HG03457 (cell line): ENCODE results near the gene AGRN.
"Not testable (repeated sequence)": the region's sequence is repeated elsewhere in the genome, so short reads cannot be mapped to it uniquely, and the experiment has no call there.

Experiments
- ATAC-seq: cut with Tn5 transposase; IDR thresholded peaks from one replicate; pipeline ENCODE4 v1.9.1; 2021; ENCODE audit warnings: moderate number of reproducible peaks; ENCODE audit not compliant: unreplicated experiment

The AGRN gene

GRCh38 chr1:1050577-1051052 lies 30.7 kb downstream of the AGRN start:
- no peak for ATAC-seq

DNA sequence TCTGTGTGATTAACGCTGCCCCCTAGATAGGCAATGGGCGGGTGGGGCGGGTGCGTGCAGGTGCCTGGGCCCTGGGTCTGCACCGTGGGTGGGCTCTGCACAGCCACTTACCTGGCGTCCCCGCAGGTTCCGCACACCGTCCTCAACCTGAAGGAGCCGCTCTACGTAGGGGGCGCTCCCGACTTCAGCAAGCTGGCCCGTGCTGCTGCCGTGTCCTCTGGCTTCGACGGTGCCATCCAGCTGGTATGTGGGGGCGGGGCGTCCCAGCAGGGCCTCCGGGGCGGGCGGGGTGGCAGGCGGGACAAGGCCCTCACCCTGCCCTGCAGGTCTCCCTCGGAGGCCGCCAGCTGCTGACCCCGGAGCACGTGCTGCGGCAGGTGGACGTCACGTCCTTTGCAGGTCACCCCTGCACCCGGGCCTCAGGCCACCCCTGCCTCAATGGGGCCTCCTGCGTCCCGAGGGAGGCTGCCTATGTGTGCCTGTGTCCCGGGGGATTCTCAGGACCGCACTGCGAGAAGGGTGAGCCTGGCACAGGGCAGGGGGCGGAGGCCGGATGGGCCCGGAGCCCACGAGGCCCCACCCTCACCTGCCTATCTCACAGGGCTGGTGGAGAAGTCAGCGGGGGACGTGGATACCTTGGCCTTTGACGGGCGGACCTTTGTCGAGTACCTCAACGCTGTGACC lies 31.3 kb downstream of the AGRN start:
- no peak for ATAC-seq

- no peak for ATAC-seq
Measured at GRCh38 chr1:1052003-1052840, 32.3 kb downstream of the AGRN start.

- ATAC-seq: no peak
Measured at GRCh38 chr1:1053022-1053421, 33.1 kb downstream of the AGRN start.

DNA sequence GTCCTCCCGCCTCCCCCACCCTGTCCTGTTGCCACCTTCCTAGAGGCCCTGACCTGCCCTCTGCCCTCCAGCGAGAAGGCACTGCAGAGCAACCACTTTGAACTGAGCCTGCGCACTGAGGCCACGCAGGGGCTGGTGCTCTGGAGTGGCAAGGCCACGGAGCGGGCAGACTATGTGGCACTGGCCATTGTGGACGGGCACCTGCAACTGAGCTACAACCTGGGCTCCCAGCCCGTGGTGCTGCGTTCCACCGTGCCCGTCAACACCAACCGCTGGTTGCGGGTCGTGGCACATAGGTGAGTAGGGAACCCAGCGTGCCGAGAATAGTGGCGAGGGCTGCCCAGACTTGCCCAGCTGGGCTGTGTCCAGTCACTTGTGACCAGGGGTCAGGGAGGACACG lies 33.8 kb downstream of the AGRN start:
- no peak for ATAC-seq

DNA sequence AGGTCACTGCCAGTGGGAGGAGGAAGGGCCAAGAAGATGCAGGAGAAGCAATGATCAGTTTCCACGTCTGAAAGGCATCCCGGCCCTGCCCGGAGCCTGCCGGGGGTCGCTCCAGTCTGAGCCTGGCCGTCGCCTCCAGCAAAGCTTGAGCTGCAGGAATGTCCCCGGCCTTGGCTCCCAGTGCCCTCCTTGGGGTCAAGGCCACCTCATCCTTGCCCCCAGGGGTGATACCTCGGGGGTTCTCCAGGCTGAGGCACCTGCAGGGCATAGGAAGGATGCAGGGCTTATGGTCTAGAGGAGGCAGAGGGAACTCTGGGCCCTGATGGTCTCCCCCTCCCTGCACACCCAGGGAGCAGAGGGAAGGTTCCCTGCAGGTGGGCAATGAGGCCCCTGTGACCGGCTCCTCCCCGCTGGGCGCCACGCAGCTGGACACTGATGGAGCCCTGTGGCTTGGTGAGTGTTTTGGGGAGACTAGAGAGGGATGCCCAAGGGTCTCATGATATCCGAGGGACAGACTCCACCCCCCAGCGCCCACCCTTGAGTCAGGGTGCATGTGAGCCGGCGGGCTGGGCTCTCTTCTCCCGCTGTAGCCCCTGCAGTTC lies 34.3 kb downstream of the AGRN start:
- ATAC-seq: no peak

- no peak for ATAC-seq
Measured at GRCh38 chr1:1054971-1055370, 35.1 kb downstream of the AGRN start.

DNA sequence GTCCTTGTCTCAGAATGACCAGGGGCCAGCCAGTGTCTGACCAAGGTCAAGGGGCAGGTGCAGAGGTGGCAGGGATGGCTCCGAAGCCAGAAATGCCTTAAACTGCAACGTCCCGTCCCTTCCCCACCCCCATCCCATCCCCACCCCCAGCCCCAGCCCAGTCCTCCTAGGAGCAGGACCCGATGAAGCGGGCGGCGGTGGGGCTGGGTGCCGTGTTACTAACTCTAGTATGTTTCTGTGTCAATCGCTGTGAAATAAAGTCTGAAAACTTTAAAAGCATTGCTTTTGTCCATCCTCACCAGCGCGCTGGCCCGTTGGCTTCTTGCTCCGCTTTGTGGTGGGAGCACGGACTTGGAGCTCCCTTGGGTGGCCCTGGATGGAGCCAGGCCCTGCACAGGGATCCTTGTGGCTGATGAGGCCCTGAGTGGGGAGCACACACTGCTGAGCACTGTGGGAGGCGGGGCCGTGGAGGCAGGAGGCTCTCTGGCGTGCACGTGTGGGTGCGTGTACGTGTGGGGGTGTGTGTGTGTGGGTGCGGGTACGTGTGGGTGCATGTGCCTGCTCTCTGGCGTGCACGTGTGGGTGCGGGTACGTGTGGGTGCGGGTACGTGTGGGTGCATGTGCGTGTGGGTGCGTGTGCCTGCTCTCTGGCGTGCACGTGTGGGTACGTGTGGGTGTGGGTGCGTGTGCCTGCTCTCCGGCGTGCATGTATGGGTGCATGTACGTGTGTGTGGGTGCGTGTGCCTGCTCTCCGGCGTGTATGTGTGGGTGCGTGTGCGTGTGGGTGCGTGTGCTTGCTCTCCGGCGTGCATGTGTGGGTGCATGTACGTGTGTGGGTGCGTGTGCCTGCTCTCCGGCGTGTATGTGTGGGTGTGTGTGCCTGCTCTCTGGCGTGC lies 36.2 kb downstream of the AGRN start:
- no peak for ATAC-seq

- ATAC-seq: not testable (repeated sequence)
Measured at GRCh38 chr1:1057769-1058087, 37.8 kb downstream of the AGRN start.

DNA sequence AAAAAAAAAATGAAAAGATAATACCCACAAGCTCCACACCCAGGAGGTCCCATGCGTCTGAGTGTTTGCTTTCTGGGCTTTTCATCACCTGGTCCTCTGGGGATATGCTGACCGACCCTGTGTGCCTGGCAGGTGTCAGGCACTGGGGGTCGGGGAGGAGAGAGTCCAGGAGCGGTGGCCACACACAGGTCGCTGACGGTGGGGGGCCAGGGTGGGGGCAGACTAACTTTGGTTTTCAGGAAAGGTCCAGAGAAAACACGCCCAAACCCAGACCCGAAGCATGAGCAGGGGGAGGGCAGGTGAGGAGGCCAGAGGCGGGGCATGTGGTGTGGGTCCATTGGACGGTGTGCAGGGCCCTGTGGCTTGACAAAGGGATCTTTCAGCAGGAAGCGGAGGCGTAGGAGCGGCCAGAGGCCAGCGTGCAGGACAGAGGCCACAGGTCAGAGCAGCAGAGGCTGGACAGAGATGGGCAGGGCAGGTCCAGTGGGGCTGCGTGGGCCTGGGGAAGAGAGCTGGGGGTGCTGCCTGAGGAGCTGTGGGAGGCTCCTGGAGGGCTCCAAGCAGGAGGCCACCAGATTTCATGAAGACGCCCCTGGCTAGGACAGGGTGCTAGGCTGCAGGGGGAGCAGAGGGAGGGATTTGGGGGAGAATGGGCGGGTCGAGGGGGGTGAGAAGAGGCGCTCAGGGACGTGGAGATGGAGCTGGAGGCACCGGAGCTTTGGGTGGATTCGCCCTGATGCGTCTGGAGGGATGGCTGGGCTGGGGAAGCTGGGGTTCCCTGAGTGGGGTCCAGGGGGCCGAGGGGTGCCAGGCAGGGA lies 38.4 kb downstream of the AGRN start:
- ATAC-seq: no peak

DNA sequence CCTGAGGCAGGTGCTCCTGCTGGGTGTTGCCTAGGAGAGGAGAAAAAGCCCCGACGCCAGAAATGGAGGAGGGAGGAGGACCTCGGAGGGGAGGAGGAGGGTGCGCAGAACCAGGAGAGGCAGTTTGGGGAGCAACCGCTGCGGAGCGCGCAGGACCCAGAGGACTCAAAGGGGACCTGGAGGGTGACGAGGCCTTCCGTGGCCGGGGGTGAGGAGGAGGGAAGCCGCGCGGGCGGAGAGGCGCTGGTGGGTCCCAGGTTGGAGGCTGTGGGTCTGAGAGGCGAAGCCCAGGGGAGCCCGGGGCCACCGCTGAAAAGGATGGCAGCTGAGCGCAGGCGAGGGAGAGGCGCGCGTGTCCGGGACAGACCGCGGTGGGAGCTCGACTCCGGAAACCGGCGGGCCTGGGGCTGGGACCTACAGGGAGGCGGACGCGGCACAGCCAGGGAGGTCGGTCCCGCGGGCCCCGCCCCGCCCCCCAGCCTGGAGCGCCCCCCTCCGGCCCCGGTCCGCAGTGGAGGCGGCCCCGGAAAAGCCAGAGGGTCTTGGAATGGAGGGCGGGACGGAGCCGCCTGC lies 39.1 kb downstream of the AGRN start:
- ATAC-seq: peak; percentile 16

DNA sequence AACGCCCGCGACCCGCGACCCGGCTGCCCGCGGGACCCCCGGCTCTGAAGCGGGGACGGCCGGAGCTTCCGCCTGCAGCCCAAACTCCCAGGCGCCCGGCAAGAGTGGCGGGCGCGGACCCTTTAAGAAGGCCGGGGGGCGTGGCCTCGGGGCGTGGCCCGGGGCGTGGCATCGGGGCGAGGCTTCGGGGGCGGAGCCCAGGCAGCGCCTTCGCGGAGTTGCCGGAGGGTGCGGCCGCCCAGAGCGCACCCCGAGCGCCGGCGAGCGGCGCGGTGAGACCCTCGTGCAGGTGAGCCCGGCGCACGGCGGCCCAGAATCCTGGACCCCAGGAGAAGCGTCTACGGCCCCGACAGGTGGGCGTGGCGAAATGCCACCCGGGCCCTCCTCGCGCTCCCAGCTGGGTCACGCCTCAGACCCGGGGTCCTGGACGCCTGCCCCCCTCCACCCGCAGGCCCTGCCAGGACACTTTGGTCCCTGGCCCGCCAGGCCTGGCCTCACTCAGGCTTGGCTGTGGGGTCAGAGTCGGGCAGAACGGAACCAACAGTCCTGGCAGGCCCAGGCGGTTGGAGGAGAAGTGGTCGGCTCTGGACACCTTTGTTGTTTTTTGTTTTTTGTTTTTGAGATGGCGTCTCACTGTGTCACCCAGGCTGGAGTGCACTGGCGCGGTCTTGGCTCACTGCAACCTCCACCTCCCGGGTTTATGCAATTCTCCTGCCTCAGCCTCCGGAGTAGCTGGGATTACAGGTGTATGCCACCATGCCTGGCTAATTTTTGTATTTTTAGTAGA lies 39.8 kb downstream of the AGRN start:
- ATAC-seq: peak; percentile 44

DNA sequence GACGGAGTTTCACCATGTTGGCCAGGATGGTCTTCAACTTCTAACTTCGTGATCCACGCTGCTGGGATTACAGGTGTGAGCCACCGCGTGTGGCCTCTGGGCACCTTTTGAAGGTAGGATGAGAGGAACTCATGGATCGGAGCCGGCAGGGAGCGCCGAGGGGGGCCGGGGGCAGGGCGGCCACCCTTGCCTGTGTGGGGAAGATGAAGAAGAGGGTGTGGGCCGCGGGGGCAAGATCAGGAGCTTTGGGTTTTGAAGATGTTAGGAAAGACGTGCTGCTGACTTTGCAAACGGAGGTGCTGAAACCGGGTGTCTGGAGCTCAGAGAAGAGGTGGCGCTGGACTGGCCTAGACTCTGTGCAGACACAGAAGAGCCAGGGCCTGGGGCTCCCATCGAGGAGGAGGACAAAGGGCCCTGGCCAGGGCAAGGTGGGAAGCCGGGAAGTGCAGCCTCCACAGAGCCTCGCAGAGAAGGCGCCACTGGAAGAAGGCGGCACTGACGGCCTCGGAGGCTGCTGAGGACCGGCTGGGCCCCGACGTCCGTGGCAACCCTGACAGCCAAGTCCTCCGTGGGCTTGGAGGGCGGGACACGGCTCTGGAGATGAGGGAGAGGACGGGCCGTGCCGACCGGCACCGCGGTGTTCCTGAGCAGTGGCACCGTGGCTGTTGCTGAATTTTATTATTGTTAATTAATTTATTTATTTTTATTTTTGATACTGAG lies 40.5 kb downstream of the AGRN start:
- no peak for ATAC-seq

GRCh38 chr1:1061682-1062345 lies 41.9 kb downstream of the AGRN start:
- no peak for ATAC-seq

GRCh38 chr1:1062348-1063163 lies 42.6 kb downstream of the AGRN start:
- no peak for ATAC-seq

DNA sequence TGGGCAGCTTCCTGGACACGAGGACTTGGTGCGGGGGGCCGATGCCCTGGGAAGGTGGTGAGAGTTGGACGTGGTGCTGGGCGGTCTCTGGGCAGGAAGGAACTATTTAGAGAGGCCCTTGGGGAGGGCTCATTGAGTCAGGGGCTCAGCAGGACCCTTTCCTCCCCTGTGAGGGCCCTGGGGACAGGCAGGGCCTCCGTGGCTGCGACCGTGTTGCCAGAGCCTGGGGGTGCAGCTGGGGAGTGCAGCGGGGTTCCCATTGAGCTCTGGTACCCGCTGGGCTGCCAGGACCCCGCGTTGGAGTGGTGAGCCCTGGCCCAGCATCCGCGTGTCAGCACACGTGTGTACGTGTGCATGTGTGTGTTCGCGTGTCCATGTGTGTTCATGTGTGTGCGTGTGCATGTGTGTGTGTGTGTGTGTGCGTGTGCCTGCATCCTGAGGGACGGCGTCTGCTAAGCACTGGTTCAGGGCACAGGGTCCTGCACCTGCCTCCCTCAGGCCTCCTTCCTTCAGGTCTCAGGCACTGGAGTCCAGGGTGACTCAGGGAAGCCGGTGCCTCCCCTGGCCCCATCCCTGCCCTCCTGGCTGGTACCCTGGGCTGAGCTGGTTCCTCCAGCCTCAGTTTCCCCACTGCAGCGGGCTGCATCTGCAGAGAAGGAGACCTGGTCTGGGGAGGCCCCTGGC lies 43.5 kb downstream of the AGRN start:
- ATAC-seq: no peak
